HEK293T (cell line): ENCODE data around the gene ZNF532.

ENCODE experiments used
- ARNT ChIP-seq: fragments of 450-650 bp; IDR thresholded peaks from 2 replicates; pipeline ENCODE4 v1.6.1; 2017; ENCODE audit warnings: mild to moderate bottlenecking
- BHLHE40 ChIP-seq: fragments of 450-650 bp; IDR thresholded peaks from 2 replicates; pipeline ENCODE4 v1.6.1; 2016; ENCODE audit warnings: mild to moderate bottlenecking, moderate library complexity, borderline replicate concordance
- CTBP1 ChIP-seq: fragments of 450-650 bp; IDR thresholded peaks from 2 replicates; pipeline ENCODE4 v1.6.1; 2016; ENCODE audit warnings: borderline replicate concordance
- ELF4 ChIP-seq: fragments of 450-650 bp; IDR thresholded peaks from 2 replicates; pipeline ENCODE4 v1.6.1; 2017; ENCODE audit warnings: antibody characterized with exemption
- FOXA1 ChIP-seq: fragments of 450-650 bp; IDR thresholded peaks from 2 replicates; pipeline ENCODE4 v1.6.1; 2016; ENCODE audit warnings: mild to moderate bottlenecking
- FOXM1 ChIP-seq: fragments of 450-650 bp; IDR thresholded peaks from 2 replicates; pipeline ENCODE4 v1.6.1; 2017; ENCODE audit warnings: mild to moderate bottlenecking, borderline replicate concordance
- NFRKB ChIP-seq: fragments of 450-650 bp; IDR thresholded peaks from 2 replicates; pipeline ENCODE4 v1.6.1; 2016; ENCODE audit warnings: mild to moderate bottlenecking, moderate library complexity
- PKNOX1 ChIP-seq: fragments of 450-650 bp; IDR thresholded peaks from 2 replicates; pipeline ENCODE4 v1.6.1; 2016
- SP1 ChIP-seq: fragments of 450-650 bp; IDR thresholded peaks from 2 replicates; pipeline ENCODE4 v1.6.1; 2017
- SUZ12 ChIP-seq: fragments of 450-650 bp; IDR thresholded peaks from 2 replicates; pipeline ENCODE4 v1.6.1; 2016; ENCODE audit warnings: mild to moderate bottlenecking
- TARDBP ChIP-seq: fragments of 450-650 bp; IDR thresholded peaks from 2 replicates; pipeline ENCODE4 v1.6.1; 2016
- ZNF384 ChIP-seq: fragments of 450-650 bp; IDR thresholded peaks from 2 replicates; pipeline ENCODE4 v1.6.1; 2016

- TF ChIP-seq NFRKB = no peak
- no peak for TF ChIP-seq ELF4
- no peak for TF ChIP-seq ARNT
- TF ChIP-seq BHLHE40 = no peak
- no peak for TF ChIP-seq FOXM1
- no peak for TF ChIP-seq SUZ12
- TF ChIP-seq ZNF384 = no peak
- TF ChIP-seq FOXA1 = no peak
- TF ChIP-seq TARDBP = no peak
- no peak for TF ChIP-seq SP1
- TF ChIP-seq CTBP1 = no peak
- no peak for TF ChIP-seq PKNOX1
These were observed 30.3 kb downstream of the ZNF532 start for GRCh38 chr18:58894930-58895329.
